DMS114 treated with DMSO at 0.1 percent for 48 hours (cell line): Measurements from ENCODE around the gene PROSER1.
"Not testable (repeated sequence)": the region's sequence is repeated elsewhere in the genome, so short reads cannot be mapped to it uniquely, and the experiment has no call there.

Experiments
- DNase-seq: peaks from one replicate; lab custom pipeline; 2025; ENCODE audit not compliant: unreplicated experiment; lab: John Stamatoyannopoulos, UW

The PROSER1 gene

GRCh38 chr13:39032150-39032549 lies 5.7 kb downstream of the PROSER1 start:
- DNase-seq: no peak

GRCh38 chr13:39025433-39025839 lies 12.5 kb downstream of the PROSER1 start:
- no peak for DNase-seq

- DNase-seq: no peak
Observed at GRCh38 chr13:39023761-39024160, 14.1 kb downstream of the PROSER1 start.

GRCh38 chr13:39023316-39023715 lies 14.6 kb downstream of the PROSER1 start:
- no peak for DNase-seq

- no peak for DNase-seq
Observed at GRCh38 chr13:39020853-39021462, 16.9 kb downstream of the PROSER1 start.

GRCh38 chr13:39016787-39017186 lies 21.1 kb downstream of the PROSER1 start:
- DNase-seq: no peak

GRCh38 chr13:39016087-39016486 lies 21.8 kb downstream of the PROSER1 start:
- DNase-seq: no peak

- no peak for DNase-seq
Observed at GRCh38 chr13:39013462-39013861, 24.4 kb downstream of the PROSER1 start.

GRCh38 chr13:39012608-39013007 lies 25.3 kb downstream of the PROSER1 start:
- no peak for DNase-seq

GRCh38 chr13:39006371-39007111 lies 31.3 kb downstream of the PROSER1 start:
- DNase-seq: not testable (repeated sequence)

GRCh38 chr13:38998739-38999138 lies 39.1 kb downstream of the PROSER1 start:
- DNase-seq: no peak

GRCh38 chr13:38993381-38993780 lies 44.5 kb downstream of the PROSER1 start:
- no peak for DNase-seq

GRCh38 chr13:38990693-38991092 lies 47.2 kb downstream of the PROSER1 start, which contains the start of gene STOML3:
STOML3 (minus strand) TSS chr13:38990831; CDS start chr13:38990721, 110 bp downstream.
- no peak for DNase-seq

GRCh38 chr13:38981096-38981495 lies 56.8 kb downstream of the PROSER1 start:
- no peak for DNase-seq

- DNase-seq: no peak
Observed at GRCh38 chr13:38980750-38981078, 57.2 kb downstream of the PROSER1 start.

GRCh38 chr13:38979891-38980749 lies 57.8 kb downstream of the PROSER1 start:
- DNase-seq: no peak

- DNase-seq: no peak
Observed at GRCh38 chr13:38970380-38971051, 67.4 kb downstream of the PROSER1 start.

GRCh38 chr13:38969187-38969586 lies 68.7 kb downstream of the PROSER1 start:
- no peak for DNase-seq

- no peak for DNase-seq
Observed at GRCh38 chr13:38967446-38967845, 70.4 kb downstream of the PROSER1 start.

- DNase-seq: no peak
Observed at GRCh38 chr13:38965281-38965680, 72.6 kb downstream of the PROSER1 start.

GRCh38 chr13:38960175-38960574 lies 77.7 kb downstream of the PROSER1 start:
- DNase-seq: no peak
